ENCODE measurements around the gene SLC15A5.

Gene SLC15A5

DNA sequence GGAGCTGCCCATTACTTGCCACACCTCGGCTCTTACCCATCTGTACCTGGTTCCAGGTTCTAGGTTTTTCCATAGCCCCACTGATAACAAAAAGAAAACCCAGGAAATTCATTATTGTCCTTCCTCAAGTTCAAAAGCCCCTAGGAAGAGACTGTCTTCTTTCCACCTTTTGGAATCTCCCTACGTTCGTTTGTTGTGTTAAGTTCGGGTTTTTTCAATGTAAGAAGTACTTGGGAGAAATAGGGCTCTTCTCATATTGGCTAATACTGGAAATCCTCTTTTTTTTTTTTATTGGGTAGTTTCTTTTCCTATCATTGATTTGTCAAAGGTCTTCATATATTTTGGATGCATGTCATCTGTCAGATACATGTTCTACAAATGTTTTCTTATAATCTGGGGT lies 17.3 kb downstream of the SLC15A5 start:
- no peak for DNase-seq

DNA sequence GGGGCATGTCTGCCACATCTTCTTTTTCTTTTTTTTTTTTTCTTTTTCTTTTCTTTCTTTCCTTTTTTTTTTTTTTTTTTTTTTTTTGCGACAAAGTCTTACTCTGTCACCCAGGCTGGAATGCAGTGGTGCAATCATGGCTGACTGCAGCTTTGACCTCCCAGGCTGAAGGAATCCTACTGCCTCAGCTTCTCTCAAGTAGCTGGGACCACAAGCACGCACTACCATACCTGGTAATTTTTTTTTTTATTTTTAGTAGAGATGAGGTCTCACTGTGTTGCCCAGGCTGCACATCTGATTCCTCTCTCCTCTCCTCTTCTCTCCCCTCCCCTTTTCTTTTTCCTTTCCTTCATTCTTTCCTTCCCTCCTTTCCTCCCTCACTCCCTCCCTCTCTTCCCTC lies 18.5 kb downstream of the SLC15A5 start:
- no peak for DNase-seq

DNA sequence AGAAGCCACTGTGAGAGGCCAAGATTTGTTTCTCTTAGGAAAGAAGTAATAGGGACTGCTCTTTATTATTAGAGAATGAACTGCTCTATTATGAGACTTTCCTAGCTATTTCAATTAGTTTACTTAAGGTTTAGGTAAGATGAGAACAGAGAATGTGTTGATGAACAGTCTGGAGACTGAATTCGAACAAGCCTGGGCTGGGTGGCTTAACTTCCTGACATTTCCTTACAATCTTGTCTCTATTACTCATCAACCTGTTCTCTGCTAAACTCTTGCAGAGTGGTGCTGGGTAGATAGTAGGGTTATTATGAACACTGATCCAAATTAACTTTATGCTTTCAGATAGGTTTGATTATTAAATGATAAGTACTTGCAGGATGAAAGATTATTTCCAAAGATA lies 31.2 kb downstream of the SLC15A5 start:
- DNase-seq: no peak

- no peak for DNase-seq
These were observed 32.3 kb downstream of the SLC15A5 start for GRCh38 chr12:16245209-16245608.

GRCh38 chr12:16243487-16244412 lies 33.7 kb downstream of the SLC15A5 start:
- DNase-seq: no peak

- DNase-seq: no peak
These were observed 36.1 kb downstream of the SLC15A5 start for GRCh38 chr12:16241346-16241745.

- DNase-seq: no peak
These were observed 38.8 kb downstream of the SLC15A5 start for GRCh38 chr12:16238661-16239060.

- DNase-seq: no peak
These were observed 47.8 kb downstream of the SLC15A5 start for GRCh38 chr12:16229676-16230075.

GRCh38 chr12:16228067-16228466 lies 49.4 kb downstream of the SLC15A5 start:
- DNase-seq: no peak

DNA sequence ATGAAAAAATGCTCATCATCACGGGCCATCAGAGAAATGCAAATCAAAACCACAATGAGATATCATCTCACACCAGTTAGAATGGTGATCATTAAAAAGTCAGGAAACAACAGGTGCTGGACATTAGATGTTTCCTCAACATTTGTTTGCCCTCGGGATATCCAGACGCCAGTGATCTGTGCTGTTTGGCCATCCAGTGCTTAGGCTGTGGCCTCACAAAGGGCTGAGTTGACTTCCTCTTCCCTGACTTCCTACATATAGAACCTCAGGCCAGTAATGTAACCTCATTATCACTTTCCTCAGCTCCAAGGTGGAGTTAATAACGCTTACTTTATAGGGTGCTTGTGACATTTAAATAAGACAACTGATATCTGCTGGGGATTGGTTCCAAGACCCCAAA lies 51.8 kb downstream of the SLC15A5 start:
- DNase-seq: no peak

DNA sequence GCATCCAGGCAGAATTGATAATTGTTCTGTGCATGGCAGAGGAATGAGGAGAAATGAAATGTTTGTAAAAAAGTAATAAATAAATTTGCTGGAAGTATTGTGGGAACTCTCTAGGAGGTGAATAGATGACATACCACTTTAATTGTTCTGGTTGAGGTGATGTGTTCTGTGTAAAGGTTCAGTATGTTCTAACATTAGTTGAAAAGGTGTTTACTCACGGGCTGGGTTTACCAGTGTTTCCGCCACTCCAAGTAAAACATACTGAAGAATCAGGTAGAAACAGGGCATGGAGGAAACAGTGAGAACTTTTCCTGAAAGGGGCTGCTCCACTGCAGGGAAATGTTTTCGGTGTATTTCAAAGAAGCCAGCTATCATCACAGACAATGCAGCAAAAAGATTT lies 53.3 kb downstream of the SLC15A5 start:
- no peak for DNase-seq

GRCh38 chr12:16221776-16222175 lies 55.7 kb downstream of the SLC15A5 start:
- no peak for DNase-seq

DNA sequence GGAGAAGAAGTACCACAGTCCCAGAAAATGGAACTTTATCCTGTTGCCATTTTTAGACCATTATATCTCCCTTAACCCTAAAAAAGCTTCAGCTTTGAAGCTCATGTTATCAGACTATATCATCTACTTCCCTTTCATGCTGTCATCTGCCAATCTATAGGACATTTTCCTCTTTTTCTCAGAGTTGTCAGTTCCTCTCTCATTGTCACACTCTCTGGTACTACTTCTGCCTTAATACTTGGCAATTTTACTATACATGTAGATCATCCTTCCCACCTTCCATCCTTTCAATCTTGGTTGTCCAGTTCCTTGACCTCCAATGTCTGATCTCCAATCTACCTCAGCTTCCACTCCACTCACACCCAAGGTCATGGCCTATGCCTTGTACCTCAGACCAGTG lies 57.4 kb downstream of the SLC15A5 start:
- no peak for DNase-seq

DNA sequence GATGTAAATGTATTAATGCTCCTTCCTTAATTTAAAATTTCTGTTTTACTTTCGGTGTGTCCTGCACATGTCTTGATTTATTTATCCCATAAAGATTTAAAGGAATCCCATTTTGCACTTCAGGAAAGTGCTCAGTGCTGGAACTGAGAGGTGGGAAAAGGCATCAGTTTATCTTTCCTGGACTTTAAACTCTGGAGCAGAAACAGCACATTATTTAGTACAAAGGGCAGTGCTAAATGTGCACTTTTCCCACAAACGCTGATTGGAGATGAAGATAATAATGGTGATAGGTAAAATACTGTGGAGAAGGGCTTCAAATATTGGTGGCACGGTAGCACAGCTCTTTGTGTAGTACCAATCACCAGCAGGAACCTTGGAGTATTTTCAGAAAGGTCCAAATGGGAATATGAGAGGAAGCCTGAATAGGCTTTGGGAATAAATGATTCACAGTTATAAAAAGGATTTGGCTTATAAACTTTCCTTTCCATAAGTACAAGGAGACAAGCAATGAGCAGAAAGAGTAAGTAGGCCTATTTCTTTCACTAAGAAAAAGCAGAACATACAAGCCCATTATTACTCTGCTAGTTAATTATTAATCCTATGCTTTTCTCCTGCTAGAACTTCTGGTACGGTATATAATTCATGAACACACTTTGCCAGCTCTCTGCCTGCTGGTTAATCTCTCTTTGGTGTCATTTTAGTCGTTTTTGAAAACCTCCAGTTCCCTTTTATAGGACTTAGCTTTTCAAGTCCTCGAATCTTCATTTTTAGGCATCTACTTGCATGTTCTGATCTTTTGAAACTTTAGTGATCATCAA lies 58.3 kb downstream of the SLC15A5 start:
- DNase-seq: no peak

GRCh38 chr12:16218234-16218633 lies 59.3 kb downstream of the SLC15A5 start:
- no peak for DNase-seq

GRCh38 chr12:16211731-16212130 lies 65.8 kb downstream of the SLC15A5 start:
- DNase-seq: no peak

DNA sequence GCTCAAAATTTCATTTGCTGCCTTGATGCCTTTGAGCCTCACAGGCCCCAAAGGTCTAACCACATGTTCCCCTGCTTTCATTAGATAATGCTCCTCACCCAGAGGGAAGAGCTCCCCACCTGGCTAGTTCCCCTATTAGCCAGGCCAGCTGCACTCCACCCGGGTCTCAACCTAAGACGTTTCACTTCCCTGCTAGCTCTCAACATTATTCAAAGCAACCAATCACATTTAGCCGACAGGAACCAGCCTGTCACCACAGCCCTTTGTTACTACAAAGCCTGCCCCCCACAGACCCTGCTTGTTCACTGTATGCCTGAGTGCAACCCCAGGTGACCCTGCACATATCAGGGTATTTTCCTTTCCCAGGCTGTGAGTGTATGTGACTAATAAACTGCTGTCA lies 78.6 kb downstream of the SLC15A5 start:
- no peak for DNase-seq

DNA sequence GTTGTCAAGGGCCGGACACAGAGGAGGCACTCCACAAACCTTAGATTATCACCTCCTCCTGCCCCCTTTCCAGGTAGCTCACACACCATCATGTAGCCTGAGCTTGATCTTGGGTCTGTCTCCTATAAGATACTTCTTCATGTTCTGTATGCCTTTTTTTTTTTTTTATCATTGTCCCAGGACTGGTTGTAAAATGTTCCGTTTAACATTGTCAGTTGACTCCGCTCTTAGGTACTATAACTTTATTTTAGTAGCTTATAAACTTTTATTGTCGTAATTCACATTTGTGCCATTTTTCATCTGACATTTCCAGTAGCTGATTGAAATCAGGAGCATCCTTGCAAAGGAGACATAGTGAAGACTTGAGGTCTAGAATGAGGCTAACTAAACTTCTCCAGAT lies 79.9 kb downstream of the SLC15A5 start:
- DNase-seq: no peak

GRCh38 chr12:16189849-16190248 lies 87.6 kb downstream of the SLC15A5 start:
- DNase-seq: no peak

DNA sequence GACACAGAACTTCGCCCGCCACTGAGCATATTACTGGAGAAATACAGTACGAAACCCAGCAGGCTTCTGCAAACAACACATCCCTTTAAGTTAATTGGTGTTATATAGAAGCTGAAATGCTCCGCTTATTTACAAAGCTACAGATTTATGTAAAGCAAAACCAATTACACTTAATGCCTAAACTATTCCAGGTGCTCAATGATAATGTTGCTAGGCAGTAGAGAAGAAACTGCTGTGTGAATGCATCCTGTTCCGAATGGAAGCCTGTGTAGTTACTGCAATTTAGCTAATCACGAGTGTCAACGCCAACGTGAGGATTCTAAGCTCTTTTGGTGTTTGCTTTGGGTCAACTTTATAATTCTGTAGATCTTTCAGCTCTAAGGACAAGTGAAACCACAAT lies 89.8 kb downstream of the SLC15A5 start:
- no peak for DNase-seq

DNA sequence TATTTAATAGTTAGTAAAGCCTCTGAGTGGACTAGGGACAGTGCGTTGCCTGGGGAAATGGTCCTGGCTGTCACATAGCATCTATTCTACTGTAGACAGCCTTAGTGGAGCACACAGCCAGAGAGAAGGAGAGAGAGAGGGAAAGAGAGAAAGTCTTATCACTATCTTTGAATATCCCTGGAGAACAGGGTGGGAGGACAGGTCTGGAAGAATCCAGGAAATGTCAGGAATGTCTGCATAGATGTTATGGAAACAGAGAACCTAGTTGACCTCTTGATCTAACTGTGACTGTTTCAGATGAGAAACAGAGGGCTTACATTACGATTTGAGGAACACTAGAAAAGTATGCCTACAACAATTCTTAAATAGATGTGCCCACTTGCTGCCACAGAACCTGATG lies 92.8 kb downstream of the SLC15A5 start:
- no peak for DNase-seq

DNA sequence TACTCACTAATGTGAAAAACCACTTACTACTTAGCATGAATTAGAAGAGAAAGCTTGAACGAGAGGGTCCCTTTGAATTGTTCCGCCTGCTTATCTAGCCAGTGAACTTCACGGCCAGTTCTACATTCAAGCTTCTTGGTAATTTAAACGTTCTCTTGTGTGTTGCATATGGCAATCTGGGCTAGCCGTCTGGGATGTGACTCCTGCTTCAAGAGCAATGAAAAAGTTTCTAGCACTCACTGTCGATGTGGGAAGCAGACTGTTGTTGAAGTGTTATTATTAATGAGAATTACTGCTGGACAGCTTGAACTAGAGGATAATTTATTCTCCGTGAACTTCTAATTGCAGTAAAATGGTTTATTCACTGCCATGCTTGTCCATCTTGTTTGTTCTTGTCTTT lies 93.9 kb downstream of the SLC15A5 start:
- DNase-seq: no peak

- DNase-seq: no peak
These were observed 101.6 kb downstream of the SLC15A5 start for GRCh38 chr12:16175840-16176239.

- DNase-seq: no peak
These were observed 103.2 kb downstream of the SLC15A5 start for GRCh38 chr12:16174282-16174681.
